Fibroblast of the aortic adventitia (primary cell): ENCODE data around the gene KANSL3. TPM values are rescaled to one million over a fixed set of nuclear protein-coding genes. Genes with fewer than 3 reads are reported as not detected.
"Not testable (repeated sequence)": the region's sequence is repeated elsewhere in the genome, so short reads cannot be mapped to it uniquely, and the experiment has no call there.

ENCODE experiments used
- DNase-seq: peaks from one replicate; pipeline ENCODE4 v3.0.0-alpha.2; 2010; ENCODE audit warnings: low read depth
- H3K4me3 ChIP-seq: 2 replicates; pipeline ENCODE4 v1.5.1; 2011; ENCODE audit warnings: low read depth, mild to moderate bottlenecking, control low read depth, low read length, moderate library complexity
- total RNA-seq: library from RNA; depleted of rRNA; stranded (reverse); fragments of >200 nt; gene quantifications from 2 replicates; pipeline ENCODE4 v1.2.3, GENCODE V29; 2012; ENCODE audit warnings: low replicate concordance
- TF ChIP-seq, protein P1 (sequence below): IDR thresholded peaks from 2 replicates; pipeline ENCODE4 v1.5.1; 2011; ENCODE audit warnings: mild to moderate bottlenecking, low read length, control low read depth, inconsistent platforms; ENCODE audit not compliant: insufficient read depth

KANSL3 gene
- total RNA-seq, 1 donor: 45.6 TPM

DNA sequence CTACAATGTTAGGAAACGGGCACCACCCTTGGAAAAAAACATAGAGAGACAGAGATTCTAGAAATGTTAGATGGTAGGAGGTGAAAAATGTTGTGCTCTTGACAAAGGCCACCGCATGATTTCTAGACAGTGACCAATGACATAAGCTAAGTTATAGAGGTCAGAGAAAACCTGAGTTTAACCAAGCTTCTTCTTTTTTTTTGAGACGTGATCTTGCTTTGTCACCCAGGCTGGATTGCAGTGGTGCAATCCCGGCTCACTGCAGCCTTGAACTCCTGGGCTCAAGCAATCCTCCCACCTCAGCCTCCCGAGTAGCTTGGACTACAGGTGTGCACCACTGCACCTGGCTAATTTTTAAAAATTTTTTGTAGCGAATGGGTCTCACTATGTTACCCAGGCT lies 17.4 kb upstream of the KANSL3 start:
- TF ChIP-seq, protein P1, sequence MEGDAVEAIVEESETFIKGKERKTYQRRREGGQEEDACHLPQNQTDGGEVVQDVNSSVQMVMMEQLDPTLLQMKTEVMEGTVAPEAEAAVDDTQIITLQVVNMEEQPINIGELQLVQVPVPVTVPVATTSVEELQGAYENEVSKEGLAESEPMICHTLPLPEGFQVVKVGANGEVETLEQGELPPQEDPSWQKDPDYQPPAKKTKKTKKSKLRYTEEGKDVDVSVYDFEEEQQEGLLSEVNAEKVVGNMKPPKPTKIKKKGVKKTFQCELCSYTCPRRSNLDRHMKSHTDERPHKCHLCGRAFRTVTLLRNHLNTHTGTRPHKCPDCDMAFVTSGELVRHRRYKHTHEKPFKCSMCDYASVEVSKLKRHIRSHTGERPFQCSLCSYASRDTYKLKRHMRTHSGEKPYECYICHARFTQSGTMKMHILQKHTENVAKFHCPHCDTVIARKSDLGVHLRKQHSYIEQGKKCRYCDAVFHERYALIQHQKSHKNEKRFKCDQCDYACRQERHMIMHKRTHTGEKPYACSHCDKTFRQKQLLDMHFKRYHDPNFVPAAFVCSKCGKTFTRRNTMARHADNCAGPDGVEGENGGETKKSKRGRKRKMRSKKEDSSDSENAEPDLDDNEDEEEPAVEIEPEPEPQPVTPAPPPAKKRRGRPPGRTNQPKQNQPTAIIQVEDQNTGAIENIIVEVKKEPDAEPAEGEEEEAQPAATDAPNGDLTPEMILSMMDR: no peak
- no peak for DNase-seq
- H3K4me3 ChIP-seq: no peak overlapping the region

DNA sequence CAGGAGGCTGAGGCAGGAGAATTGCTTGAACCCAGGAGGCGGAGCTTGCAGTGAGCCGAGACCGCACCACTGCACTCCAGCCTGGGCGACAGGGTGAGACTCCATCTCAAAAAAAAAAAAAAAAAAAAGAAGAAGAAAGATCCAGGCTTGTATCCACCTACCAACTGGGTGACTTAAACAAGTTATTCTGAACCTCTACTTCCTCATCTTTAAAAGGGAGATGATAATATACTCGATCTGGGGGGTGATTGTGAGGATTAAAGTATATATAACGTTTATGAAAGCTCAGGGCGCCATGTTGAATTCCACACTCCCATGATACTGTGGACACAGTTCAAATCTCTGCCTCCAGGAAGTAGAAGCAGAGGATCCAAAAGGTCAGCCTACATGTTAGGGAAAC lies 16.7 kb upstream of the KANSL3 start:
- not testable (repeated sequence) for DNase-seq, H3K4me3 ChIP-seq

DNA sequence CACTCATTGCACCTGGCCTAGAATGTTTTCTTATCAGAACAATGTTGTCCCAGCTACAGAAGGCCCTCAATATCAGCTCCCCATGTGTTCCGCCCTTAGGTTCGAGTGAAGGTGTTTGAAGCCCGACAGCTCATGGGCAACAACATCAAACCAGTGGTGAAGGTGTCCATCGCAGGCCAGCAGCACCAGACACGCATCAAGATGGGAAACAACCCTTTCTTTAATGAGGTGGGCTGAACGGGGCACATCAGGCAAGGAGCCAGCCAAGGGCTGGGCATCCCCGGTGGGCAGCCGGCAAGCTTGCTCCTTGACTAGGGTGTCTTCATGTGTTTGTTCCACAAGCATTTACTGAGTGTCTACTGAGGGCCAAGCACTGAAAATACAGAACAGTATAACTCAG lies 13.7 kb upstream of the KANSL3 start:
- TF ChIP-seq, protein P1: no peak
- DNase-seq: no peak

DNA sequence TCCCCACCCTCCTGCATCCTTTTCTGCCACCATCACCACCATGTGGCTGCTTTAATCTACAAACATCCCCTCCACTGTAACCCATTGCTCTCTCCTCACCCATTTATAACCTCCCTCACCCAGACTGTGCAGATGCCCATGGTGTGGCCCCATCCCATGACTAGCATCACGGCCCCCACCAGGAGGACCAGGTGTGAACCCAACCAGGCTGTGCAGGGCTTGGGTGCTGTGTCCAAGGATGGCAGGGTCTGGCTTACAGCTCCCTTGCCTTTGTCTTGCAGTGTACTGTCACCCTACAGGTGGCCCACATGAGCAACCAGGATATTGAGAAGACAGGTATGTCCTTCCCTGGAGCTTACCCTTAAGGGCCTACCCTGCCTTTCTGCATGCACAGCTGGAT lies 11.2 kb upstream of the KANSL3 start:
- H3K4me3 ChIP-seq: no peak overlapping the region
- DNase-seq: no peak
- TF ChIP-seq, protein P1: no peak

More for the DNA sequence above, 13.7 kb upstream of the KANSL3 start:
- H3K4me3 ChIP-seq: no peak overlapping the region

DNA sequence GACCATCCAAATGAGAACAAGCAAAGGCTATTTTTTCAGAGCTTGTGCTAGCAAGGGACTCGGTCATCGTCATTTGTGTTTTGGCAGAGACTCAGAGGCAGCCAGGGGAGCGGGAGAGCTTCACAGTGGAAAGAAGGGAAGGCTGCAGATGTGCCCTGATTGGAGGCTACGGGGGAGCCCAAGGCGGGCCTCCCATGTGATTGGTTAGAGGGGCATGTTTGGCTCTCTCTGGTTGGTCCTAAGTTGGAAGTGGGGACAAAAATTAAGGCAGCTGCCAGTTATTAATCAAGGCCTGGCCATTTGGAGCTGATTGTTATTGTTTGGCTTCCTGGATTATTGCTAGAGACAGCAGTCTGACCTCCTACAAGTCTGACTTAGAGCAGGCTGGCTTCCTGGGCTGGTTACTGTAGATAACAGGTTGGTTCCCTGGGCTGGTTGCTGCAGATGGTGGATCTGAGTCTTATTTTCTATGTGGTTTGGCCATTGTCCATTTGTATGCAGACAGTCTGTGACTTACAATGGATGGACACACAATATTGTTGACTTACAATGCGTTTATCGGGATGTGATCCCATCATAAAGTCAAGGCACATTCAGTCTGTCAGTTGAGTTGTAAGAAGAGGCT lies 10.3 kb upstream of the KANSL3 start:
- DNase-seq: no peak
- H3K4me3 ChIP-seq: no peak overlapping the region
- TF ChIP-seq, protein P1: no peak

DNA sequence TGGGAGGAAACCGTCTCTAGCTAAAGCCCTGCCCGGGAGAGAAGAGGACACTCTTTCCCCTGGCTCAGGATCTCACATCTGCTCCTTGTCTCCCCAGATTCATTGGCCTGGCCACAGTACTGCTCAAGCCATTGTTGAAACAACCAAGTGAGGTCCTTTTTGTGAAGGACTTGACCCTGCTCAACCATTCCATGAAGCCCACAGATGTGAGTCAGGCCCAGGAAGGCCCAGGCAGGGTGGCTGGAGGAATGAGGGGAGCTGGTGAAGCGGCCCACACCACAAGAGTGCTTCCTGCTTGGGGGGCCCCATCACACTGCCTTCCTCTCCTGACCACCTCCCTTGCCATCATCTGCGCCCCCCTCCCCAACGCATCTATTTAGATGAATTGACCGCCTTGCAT lies 9.6 kb upstream of the KANSL3 start:
- DNase-seq: no peak
- H3K4me3 ChIP-seq: no peak overlapping the region
- TF ChIP-seq, protein P1: no peak

DNA sequence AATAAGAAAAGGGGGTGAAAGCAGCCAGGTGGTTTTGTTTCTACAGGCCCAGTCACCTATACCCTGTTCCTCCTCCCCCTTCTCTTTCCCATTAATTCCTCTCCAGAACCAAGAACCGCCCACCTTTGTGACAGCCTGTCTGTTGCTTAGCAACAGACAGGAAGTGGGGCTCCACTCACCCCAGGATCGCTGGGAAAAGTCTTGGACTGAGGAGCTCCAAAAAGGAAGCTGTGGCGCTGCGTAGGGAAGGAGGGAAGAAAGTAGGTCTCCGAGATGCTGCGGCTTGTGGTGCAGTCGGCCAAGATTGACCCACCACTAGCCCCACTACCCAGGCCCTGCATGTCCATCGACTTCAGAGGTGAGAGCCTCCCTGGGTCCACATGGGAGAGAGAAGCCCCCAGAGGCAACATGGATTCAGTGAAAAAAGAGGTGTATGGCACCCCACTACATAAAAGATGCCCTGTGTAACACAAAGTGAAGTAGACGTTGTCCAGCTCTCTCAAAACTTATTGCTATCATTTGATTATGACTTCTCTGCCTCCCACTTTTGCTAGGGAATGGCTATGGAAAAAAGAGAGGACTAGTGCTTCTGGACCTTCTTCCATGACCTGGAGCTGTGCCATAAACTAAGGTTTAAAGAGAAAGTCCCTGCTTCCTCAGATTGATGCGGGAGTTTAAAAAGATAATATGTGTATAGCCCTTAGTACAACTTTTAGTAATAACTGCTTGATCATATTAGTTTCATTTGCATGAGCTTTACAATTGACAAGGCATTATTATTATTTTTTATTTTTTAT lies 4.7 kb upstream of the KANSL3 start, which contains the start of gene FER1L5:
FER1L5 (plus strand) TSS at position 201 of the 797 bp plus-strand sequence; CDS start at position 274, 73 bp downstream.
- H3K4me3 ChIP-seq: peak within 1 kb of the TSS; percentile 38
- DNase-seq: peak; percentile 31
- TF ChIP-seq, protein P1: no peak
